Subcutaneous abdominal adipose tissue (tissue), 5 donors: ENCODE results near the gene SHISA2.

ENCODE experiments used
- H3K27ac ChIP-seq: one replicate; pipeline ENCODE4 v1.7.0; 2013; ENCODE audit warnings: low read depth, mild to moderate bottlenecking, inconsistent platforms, low read length, moderate library complexity
- H3K27me3 ChIP-seq, 5 donors: one replicate each; pipeline ENCODE4 v1.7.0; 2013; ENCODE audit warnings: low read length in 5 of 5, inconsistent platforms in 1 of 5; ENCODE audit not compliant: control insufficient read depth in 5 of 5, insufficient read depth in 4 of 5
- H3K36me3 ChIP-seq, 5 donors: one replicate each; pipeline ENCODE4 v1.7.0; 2013; ENCODE audit warnings: low read length in 5 of 5; ENCODE audit not compliant: control insufficient read depth in 5 of 5, insufficient read depth in 5 of 5
- H3K4me1 ChIP-seq, 5 donors: one replicate each; pipeline ENCODE4 v1.7.0; 2013; ENCODE audit warnings: low read length in 5 of 5, mild to moderate bottlenecking in 3 of 5, moderate library complexity in 1 of 5; ENCODE audit not compliant: control insufficient read depth in 5 of 5, insufficient read depth in 5 of 5
- H3K4me3 ChIP-seq, 5 donors: one replicate each; pipeline ENCODE4 v1.7.0; 2013; ENCODE audit warnings: low read length in 5 of 5, low read depth in 1 of 5
- H3K9ac ChIP-seq, 5 donors: one replicate each; pipeline ENCODE4 v1.7.0; 2013; ENCODE audit warnings: low read length in 5 of 5, mild to moderate bottlenecking in 4 of 5, moderate library complexity in 3 of 5
- H3K9me3 ChIP-seq, 5 donors: one replicate each; pipeline ENCODE4 v1.7.0; 2013; ENCODE audit warnings: low read length in 5 of 5; ENCODE audit not compliant: control insufficient read depth in 5 of 5
- donor health status: healthy.
- donor health status: healthy.
- donor health status: healthy.
- donor health status: healthy.
- donor health status: healthy.

SHISA2 gene

DNA sequence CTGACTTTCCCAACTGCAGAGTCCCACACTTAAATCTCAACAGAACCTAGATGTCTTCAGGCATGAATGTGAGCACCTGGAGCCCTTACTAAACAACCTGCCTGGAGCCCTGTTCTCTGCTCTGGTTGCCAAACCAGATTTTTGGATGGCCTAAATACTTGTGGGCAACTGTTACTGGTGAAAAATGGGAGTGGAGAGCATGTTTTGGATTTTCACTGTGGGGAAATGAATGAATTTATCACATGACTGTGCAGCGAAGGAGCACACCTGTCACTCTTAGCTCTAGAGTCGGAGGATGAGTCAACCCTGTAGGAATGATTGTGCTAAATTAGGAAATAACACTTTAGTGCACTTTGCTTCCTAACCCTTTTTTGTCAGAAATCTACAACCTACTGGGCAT lies 30.3 kb downstream of the SHISA2 start:
- Histone ChIP-seq H3K4me1 (peaks cover 3 to 56% (median 42%) of the 10 kb centered on the region in 5 donors), H3K9me3 (no peaks in the 10 kb centered on the region), H3K9ac (no peak overlapping the region), H3K4me3 (no peak overlapping the region), H3K27ac (no peak overlapping the region), H3K27me3 (no peaks in the 10 kb centered on the region), H3K36me3 (no peaks in the 10 kb centered on the region)

DNA sequence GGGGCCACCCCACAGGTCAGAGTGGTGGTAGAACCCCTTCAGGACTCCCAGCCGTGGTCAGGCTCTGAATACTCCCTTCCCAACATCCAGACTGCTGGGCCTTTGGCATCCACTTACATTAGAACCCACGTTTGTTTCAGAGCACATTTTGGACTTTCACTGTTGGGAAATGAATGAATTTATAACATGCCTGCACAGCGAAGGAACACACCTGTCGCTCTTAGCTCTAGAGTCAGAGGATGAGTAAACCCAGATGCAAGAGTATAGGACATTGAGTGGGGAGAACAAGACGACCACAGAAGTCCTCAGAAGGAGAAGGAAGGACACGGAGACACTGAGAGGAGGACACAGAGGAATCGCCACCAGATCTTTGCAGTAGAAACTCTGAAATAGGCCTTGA lies 30.9 kb downstream of the SHISA2 start:
- H3K4me3 ChIP-seq, result no peak overlapping the region
- no peaks in the 10 kb centered on the region for H3K27me3 ChIP-seq
- no peaks in the 10 kb centered on the region for H3K9me3 ChIP-seq
- no peaks in the 10 kb centered on the region for H3K36me3 ChIP-seq
- no peak overlapping the region for H3K27ac ChIP-seq
- no peak overlapping the region for H3K9ac ChIP-seq
- H3K4me1 ChIP-seq, result peaks cover 3 to 59% (median 46%) of the 10 kb centered on the region in 5 donors

DNA sequence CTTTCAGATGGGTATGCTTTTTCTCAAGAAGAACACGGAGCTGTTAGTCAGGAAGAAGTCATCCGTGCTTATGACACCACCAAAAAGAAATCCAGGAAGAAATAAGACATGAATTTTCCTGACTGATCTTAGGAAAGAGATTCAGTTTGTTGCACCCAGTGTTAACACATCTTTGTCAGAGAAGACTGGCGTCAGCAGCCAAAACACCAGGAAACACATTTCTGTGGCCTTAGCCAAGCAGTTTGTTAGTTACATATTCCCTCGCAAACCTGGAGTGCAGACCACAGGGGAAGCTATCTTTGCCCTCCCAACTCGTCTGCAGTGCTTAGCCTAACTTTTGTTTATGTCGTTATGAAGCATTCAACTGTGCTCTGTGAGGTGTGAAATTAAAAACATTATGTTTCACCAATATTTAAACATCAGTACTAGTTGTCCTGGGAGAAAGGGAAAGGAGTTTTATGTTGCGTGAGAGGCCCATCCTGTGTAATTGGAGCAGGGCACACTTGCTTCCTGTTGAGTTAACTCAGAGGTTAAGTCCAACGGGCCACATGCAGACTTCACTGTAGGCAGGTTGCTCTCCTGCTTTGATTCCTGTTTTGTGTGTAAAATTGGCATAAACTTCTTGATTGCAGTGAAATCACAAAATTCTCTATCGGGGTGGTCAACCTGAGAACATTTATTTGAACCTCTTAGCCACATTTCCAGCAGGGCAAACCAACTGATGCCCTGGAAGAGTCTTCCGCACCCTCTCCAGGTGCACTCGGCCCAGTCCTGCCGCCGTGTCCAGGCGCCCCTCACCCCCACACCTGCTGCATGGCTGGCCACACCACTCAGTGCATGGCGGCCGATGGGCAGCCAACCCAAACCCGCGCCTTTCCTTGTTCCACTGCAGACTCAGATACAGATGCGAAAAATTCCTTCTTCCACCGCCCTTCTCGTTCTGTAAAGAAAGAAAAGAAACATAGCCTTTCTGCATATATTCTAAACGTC lies 31.6 kb downstream of the SHISA2 start:
- H3K4me3 ChIP-seq, result no peak overlapping the region
- no peaks in the 10 kb centered on the region for H3K27me3 ChIP-seq
- peaks cover 3 to 63% (median 50%) of the 10 kb centered on the region in 5 donors for H3K4me1 ChIP-seq
- H3K9ac ChIP-seq, result no peak overlapping the region
- H3K27ac ChIP-seq, result peak overlapping the region; percentile 52
- no peaks in the 10 kb centered on the region for H3K9me3 ChIP-seq
- no peaks in the 10 kb centered on the region for H3K36me3 ChIP-seq

DNA sequence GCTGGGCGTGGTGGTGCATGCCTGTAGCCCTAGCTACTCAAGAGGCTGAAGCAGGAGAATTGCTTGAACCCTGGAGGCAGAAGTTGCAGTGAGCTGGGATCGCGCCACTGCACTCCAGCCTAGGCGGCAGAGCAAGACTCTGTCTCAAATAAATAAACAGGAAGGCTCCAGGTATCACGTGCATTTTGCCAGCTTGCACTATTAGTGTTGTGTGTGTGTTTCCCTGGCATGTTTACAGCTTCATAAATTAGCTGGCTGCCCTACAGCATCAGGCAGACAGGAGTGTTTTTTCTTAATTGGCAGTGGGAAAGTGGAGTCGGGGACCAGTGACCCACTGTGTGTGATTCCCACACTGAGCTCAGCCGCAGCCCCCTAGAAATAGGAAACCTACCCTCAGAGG lies 32.6 kb downstream of the SHISA2 start:
- Histone ChIP-seq H3K36me3 (no peaks in the 10 kb centered on the region), H3K4me1 (peaks cover 3 to 63% (median 50%) of the 10 kb centered on the region in 5 donors), H3K27ac (peak overlapping the region; percentile 61), H3K9ac (no peak overlapping the region), H3K27me3 (no peaks in the 10 kb centered on the region), H3K9me3 (peaks cover 0 to under 1% (median 0%) of the 10 kb centered on the region in 5 donors), H3K4me3 (no peak overlapping the region)

DNA sequence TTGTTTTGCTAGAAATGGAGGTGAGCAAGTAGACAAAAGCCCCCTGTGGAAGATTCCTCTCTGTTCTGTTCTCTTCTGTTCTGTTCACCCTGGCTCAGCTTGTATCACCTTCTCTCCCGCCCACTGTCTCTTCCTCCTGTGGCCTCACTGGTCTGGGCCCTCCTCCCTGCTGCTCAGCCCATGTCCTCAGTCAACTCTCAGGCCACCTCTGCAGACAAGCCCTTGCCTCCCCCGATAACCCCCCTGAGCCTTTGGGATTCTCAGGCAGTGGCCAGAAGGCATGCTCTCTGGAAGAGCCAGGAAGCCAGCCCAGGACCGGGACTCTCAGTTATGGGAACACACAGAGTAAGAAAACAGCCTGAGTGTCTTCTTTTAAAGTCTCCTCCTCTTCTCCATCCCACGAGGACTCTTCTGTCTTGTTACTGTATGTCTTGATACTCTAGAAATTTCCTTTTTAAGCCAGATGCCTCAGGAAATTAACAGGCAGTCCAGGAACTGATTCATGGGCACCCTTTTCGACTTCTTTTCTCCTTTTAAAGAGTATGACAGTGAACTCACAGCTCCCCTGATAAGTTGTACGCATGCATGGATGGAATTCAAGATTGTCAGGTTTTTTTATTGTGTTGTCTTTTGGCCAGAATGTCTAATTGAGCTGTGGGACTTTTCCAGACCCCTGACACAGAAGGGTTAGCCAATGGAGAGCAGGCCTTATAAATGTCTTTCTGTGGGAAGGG lies 33.7 kb downstream of the SHISA2 start:
- no peak overlapping the region for H3K4me3 ChIP-seq
- peak overlapping the region; percentile 61 for H3K27ac ChIP-seq
- H3K36me3 ChIP-seq, result no peaks in the 10 kb centered on the region
- H3K9me3 ChIP-seq, result peaks cover 0 to 6% (median 0%) of the 10 kb centered on the region in 5 donors
- H3K4me1 ChIP-seq, result peaks cover 3 to 56% (median 47%) of the 10 kb centered on the region in 5 donors
- peaks cover 0 to 4% (median 0%) of the 10 kb centered on the region in 5 donors for H3K27me3 ChIP-seq
- no peak overlapping the region for H3K9ac ChIP-seq

DNA sequence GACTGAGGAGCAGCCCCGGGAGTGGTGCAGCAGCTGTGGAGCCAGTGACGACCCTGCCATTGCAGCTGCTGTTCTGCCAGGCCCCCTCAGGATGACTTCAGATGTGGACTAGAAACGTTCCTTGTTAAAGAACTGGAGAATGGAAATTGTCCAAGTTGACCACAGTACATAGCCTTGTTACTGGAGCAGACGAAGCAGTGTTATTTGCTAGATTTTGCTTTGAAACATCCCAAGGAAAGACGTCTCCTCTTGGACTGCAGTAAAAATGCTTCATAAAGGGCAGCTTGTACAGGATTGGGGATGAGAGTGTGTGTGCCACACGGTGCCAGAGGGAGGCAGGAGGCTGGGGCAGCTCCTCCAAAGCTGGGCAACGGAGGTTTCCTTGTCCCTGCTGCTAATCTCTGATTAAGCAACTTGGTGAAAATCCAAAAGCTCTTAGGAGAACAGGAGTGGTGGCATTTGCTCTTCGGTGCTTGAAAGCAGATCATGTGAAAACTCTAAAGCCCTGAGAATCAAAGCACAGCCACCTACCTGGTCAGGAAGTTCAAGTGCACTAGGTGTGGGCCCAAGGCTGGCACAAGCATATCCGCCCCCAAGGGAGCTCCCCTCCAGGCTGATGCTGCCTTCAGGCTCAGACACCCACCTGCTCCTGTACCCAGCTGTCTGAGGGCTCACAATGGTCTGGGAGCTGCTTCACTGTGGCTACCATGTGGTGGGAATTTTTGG lies 34.5 kb downstream of the SHISA2 start:
- peaks cover 0 to 6% (median 0%) of the 10 kb centered on the region in 5 donors for H3K9me3 ChIP-seq
- no peaks in the 10 kb centered on the region for H3K36me3 ChIP-seq
- H3K4me3 ChIP-seq, result no peak overlapping the region
- peaks cover 0 to 7% (median 0%) of the 10 kb centered on the region in 5 donors for H3K27me3 ChIP-seq
- H3K9ac ChIP-seq, result no peak overlapping the region
- H3K27ac ChIP-seq, result peak overlapping the region; percentile 61
- H3K4me1 ChIP-seq, result peaks cover 3 to 49% (median 42%) of the 10 kb centered on the region in 5 donors

DNA sequence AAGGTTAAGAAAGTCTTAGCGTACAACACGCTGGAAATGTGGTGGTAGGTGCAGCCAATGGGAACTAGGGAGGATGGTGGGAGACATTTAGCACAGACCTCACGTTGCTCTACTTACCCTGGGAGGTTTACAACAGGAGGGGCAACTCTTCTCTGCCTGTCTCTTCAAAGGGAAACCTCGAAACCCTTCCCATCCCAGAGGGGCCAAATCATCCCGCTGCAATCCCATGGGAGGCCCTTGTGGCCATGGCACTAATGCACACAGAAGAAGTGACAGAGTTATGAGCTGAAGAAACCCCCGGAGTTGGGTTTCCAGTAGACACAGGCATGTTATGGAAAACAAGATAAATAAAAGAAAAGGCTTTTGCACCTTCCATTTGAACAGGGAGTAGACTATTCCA lies 35.6 kb downstream of the SHISA2 start:
- H3K36me3 ChIP-seq, result no peaks in the 10 kb centered on the region
- no peak overlapping the region for H3K27ac ChIP-seq
- peaks cover 3 to 52% (median 47%) of the 10 kb centered on the region in 5 donors for H3K4me1 ChIP-seq
- peaks cover 0 to 13% (median 0%) of the 10 kb centered on the region in 5 donors for H3K27me3 ChIP-seq
- H3K9ac ChIP-seq, result no peak overlapping the region
- peaks cover 0 to 6% (median 0%) of the 10 kb centered on the region in 5 donors for H3K9me3 ChIP-seq
- H3K4me3 ChIP-seq, result no peak overlapping the region

DNA sequence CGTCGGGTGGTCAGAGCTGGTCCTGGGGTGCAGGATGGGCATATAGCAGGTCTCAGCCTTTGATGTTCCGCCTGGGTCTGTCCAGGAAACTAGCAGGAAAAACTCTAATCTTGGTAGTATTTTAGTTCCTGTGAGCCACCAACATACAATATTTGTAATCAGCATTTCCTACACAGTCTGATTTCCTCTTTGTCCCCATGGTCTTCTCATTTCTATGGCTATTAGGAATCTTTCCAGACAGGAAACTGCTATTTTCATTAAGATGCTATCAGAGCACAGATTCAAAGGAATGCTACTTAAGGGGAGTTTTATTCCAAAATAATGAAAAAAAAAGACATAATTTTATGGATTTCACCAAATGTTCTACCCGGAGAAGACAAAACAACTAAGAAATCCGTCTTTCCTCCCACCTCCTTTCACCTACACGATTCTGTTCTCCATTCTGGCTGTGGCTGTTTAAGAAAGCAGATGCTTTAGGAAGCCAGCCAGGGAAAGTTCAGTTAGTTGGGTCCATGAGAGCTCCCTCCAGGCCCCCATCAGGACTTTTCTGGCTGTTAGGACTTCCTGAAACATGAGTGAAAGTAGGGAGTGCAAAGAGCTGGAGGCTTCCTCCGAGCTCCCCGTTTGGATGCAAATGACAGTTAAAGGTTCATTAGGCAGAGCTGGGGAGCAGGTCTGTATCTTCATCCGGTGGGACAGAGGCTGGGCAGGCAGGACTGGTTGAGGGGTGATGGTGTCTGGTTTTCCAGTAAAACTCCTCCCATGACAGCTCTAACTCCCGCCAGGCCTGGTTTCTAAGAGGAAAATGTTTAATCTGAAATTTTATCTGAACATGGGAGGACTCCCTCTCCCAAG lies 36.3 kb downstream of the SHISA2 start:
- Histone ChIP-seq H3K4me1 (peaks cover 3 to 52% (median 47%) of the 10 kb centered on the region in 5 donors), H3K4me3 (peak overlapping the region in 1 of 5 donors; percentile 24), H3K36me3 (no peaks in the 10 kb centered on the region), H3K9me3 (peaks cover 0 to 6% (median 0%) of the 10 kb centered on the region in 5 donors), H3K9ac (no peak overlapping the region), H3K27ac (no peak overlapping the region), H3K27me3 (peaks cover 0 to 13% (median 3%) of the 10 kb centered on the region in 5 donors)

DNA sequence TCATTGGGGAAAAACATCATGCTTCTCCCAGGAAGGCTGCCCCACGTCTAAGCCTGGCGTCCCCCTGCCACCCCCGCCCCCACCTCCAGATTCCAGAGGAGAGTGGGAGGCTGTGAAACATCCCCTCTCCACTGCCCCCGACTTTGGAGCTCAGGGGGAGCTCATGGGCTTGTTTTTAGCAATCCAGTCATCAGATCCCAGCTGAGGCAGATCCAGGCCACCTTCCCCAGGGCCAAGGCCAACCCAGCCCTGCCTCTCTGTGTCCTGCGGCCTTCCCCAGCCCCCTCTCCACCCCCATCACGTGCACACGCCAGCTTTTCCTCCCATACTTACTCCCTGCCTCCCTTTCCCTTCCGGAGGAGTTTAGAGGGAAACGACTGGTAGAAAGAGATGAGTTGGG lies 38.8 kb downstream of the SHISA2 start:
- no peak overlapping the region for H3K27ac ChIP-seq
- peaks cover 0 to 6% (median 0%) of the 10 kb centered on the region in 5 donors for H3K9me3 ChIP-seq
- H3K4me1 ChIP-seq, result peaks cover under 1 to 32% (median 27%) of the 10 kb centered on the region in 5 donors
- peak overlapping the region in 2 of 5 donors; percentile 31 to 74 for H3K4me3 ChIP-seq
- H3K36me3 ChIP-seq, result no peaks in the 10 kb centered on the region
- no peak overlapping the region for H3K9ac ChIP-seq
- H3K27me3 ChIP-seq, result peaks cover 0 to 13% (median 3%) of the 10 kb centered on the region in 5 donors
